GM11168 (cell line): ENCODE results near the gene KLF3.
"Not testable (repeated sequence)": the region's sequence is repeated elsewhere in the genome, so short reads cannot be mapped to it uniquely, and the experiment has no call there.

ENCODE experiments used
- in situ Hi-C: fragments of 300-500 bp; cut with MboI; formaldehyde crosslinking; loops from one replicate; pipeline ENCODE4 v1.12.0; 2022; ENCODE audit warnings: low sequenced_read_pairs; ENCODE audit not compliant: unreplicated experiment

Gene KLF3

DNA sequence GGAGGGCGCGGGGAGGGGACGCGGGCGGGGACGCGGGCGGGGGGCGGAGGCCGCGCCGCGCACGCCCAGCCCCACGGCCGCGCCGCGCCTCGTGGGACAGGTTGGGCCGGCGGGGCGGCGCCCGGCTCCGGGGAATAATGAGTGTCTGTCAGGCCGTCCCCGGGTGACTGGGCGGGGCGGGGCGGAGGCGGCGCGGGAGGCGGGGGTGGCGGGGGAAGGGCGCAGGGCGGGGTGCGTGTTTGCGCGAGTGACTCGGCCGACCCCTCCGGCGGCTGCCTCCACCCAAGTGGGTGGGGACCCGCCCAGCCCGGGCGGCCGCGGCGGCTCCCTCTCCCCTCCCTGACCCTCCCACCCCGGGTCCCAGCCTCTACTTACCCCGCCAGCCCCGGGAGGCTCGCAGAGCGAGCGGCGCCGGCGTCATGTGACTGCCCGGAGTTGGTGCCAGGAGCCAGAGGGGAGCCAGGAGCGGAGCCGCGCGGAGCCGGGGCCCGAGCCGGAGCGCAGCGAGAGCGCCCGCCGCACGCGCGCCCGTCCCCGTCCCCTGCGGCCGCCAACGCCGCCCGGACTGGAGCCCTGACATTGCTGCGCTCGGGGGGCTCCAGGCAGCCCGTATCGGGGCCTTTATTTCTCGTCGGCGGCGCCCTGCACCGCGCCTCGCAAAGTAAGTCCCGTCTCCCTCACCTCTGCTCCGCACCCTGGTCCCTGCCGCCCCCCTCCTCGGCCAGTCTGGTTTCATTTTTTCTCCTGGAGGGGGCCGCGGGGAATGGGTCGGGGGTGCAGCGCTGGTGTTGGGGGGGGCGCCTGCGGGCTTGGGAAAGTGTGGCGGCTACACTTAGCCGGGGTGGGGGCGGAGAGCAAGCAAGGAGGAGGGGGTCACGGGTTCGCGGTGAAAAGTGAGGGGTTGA is at the start of gene KLF3:
Gene KLF3 (plus strand): TSS at position 399 of the 905 bp plus-strand sequence. CDS start 16,427 bp downstream, outside the sequence.
- in situ Hi-C loops: no loop called here

DNA sequence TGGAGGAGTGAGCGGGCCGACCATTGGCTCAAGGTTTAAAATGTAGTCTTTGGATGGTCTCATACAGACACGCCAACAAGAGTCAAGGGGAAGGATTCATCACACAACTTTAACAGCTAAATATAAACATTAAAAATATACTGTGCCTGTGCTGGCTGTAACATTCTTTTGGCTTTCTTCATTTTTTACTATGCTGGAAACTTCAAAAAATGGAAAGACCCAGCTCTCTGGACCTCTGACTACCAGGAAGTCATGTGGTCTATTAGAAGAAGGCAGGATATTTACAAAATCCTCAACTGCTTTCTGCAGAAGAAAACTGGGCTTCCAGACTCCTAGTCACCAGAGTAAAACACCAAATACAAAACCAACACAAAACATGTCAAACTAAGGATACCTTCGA is 49.8 kb upstream of the KLF3 start:
- in situ Hi-C loops: no loop called here

- in situ Hi-C loops: no loop called here
These were observed 48.2 kb upstream of the KLF3 start for GRCh38 chr4:38615847-38616246.

GRCh38 chr4:38618505-38618904 is 45.5 kb upstream of the KLF3 start:
- in situ Hi-C loops: no loop called here

DNA sequence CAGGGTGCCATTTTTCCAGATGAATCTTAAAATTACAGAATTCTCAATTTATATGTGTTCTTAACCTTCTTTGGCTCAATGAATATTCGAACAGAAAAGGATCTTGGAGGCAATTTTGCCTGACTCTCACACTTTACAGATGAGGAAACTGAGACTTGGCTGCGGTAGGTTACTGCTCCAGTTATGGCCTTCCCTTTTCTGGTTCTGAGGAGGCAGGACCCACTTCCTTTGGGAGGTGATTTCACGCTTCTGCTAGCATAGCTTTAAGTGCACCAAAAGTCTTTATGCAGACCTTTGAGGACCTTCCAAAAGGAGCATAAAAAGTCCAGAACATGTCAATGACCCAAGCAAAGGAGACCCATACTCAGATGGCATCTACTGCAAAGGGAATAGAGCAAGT is 44.7 kb upstream of the KLF3 start:
- in situ Hi-C loops: no loop called here

GRCh38 chr4:38620065-38620464 is 43.9 kb upstream of the KLF3 start:
- in situ Hi-C loops: no loop called here

- in situ Hi-C loops: no loop called here
These were observed 43.4 kb upstream of the KLF3 start for GRCh38 chr4:38620527-38621027.

DNA sequence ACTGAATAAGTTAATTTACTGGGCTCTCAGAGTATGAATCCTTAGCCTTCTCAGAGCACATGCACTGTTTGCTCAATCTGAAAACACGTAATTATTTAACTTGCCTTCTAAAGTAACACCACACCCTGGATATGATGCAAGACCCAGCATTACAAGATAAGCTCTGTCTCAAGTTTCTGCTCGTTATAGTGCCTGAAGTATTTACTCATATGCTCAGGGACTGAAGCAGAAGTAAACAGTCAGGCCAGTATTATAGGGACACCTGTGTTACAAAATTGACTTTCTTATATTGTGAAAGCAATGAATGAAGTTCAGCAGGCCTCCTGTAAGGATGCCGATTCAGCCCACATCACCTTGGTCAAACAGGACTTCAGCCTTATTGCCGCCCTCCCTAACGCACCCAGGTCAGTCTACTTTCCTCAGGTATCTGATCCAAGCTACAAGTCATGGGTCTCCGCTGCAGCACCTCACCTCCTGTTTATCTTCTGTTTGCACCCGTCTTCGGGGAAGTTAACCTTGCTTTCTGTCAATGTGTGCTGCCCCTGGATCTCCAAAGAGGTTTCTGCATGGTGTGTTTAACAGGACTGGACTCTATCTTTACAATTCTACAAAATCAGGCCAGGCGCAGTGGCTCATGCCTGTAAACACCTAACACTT is 42.8 kb upstream of the KLF3 start:
- in situ Hi-C loops: no loop called here

GRCh38 chr4:38621831-38622230 is 42.2 kb upstream of the KLF3 start:
- in situ Hi-C loops: no loop called here

DNA sequence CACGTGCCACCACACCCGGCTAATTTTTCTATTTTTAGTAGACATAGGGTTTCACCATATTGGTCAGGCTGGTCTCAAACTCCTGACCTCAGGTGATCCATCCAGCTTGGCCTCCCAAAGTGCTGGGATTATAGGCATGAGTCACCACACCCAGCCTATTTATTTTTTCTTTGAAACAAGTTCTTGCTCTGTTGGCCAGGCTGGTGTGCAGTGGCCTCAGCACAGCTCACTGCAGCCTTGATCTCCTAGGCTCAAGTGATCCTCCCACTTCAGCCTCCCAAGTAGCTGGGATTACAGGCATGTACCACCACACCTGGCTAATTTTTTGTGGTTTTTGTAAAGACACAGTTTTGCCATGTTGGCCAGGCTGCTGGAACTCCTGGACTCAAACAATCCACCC is 41.7 kb upstream of the KLF3 start:
- in situ Hi-C loops: not testable (repeated sequence)

GRCh38 chr4:38623260-38623659 is 40.7 kb upstream of the KLF3 start:
- in situ Hi-C loops: no loop called here

- in situ Hi-C loops: no loop called here
These were observed 39.7 kb upstream of the KLF3 start for GRCh38 chr4:38624311-38624710.

GRCh38 chr4:38625508-38625907 is 38.5 kb upstream of the KLF3 start:
- in situ Hi-C loops: no loop called here

- in situ Hi-C loops: not testable (repeated sequence)
These were observed 37.0 kb upstream of the KLF3 start for GRCh38 chr4:38626901-38627444.

DNA sequence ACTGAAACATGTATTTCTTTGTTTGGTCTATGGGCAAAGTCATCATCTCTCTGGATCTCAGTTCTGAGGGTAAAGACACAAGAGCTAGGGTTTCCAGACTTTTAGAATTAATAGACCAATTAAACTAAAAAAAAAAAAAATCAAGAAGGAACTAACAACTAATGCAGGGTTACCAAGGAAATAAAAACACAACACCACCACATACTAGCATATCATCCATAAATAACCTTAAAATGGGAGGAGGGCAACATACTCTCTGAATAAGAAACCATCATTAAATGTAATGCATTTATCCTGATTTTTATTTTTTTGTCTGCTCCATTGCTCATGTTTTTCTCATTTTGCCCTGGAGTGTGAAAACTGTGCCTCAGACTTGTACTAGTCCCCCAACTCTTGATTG is 33.5 kb upstream of the KLF3 start:
- in situ Hi-C loops: no loop called here

- in situ Hi-C loops: no loop called here
These were observed 29.8 kb upstream of the KLF3 start for GRCh38 chr4:38634047-38634759.

GRCh38 chr4:38639242-38639641 is 24.8 kb upstream of the KLF3 start:
- in situ Hi-C loops: no loop called here

DNA sequence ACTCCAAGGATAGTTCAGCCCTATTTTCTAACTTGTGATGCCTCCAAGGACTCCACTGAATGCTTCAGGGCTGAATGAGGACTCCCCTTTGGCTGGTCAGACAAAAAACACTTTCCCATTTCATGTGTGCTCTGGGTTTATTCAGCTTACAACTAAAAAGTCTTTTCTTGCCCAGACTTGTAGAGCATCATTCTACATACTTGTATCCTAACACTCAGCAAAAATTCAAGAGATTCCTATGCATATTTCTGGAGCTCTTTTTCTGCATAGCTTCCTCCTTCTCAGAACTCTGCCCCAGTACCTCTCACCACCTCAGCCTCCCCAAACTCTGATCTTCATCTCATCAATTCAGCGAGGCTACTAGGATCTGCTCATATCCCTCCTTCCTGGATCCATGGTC is 22.2 kb upstream of the KLF3 start:
- in situ Hi-C loops: no loop called here

DNA sequence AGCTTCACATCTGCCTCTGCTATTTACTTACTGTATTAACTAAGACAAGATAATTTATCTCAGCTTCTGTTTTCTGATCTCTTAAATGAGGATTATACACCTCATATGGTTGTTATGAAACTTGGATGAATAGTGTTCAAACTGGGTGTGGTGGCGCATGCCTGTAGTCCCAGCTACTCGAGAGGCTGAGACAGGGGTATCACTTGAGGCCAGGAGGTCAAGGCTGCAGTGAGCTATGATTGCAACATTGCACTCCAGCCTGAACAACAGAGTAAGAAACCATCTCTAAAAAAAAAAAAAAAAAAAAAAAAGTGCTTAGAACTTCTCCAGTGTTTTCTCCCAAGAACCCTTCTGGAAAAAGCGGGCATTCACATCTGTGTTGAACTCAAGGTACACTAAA is 19.8 kb upstream of the KLF3 start:
- in situ Hi-C loops: no loop called here

GRCh38 chr4:38647101-38647819 is 16.7 kb upstream of the KLF3 start:
- in situ Hi-C loops: no loop called here
